Activated CD8-positive, alpha-beta T cell treated with anti-CD3 and anti-CD28 coated beads, Interleukin-2, amount 10 ng/mL, durations not matched to agents 7 days and 5 days (primary cell): ENCODE data around the gene GALNT7. TPM values are rescaled to one million over a fixed set of nuclear protein-coding genes. Genes with fewer than 3 reads are reported as not detected.

Source experiments
- ATAC-seq: fragments of 150-1000 bp; cut with Tn5 transposase; one replicate; pipeline ENCODE4 v1.10.0; 2021; ENCODE audit warnings: moderate library complexity
- CTCF ChIA-PET: fragments of 350-600 bp; sonication (Branson Sonifier 250); formaldehyde crosslinking; loops from one replicate; lab custom pipeline; 2021; ENCODE audit warnings: antibody characterized with exemption; lab: Charles Lee
- POLR2A ChIA-PET: fragments of 350-600 bp; sonication (Branson Sonifier 250); formaldehyde crosslinking; loops from one replicate; lab custom pipeline; 2021; ENCODE audit warnings: antibody characterized with exemption; lab: Charles Lee
- DNase-seq: peaks from one replicate; pipeline ENCODE4 v3.0.0-alpha.2; 2020
- H3K27ac Mint-ChIP-seq: one replicate; pipeline ENCODE4 v1.8.0; 2021; ENCODE audit warnings: mild to moderate bottlenecking, mixed read lengths
- H3K27me3 Mint-ChIP-seq: one replicate; pipeline ENCODE4 v1.8.0; 2021; ENCODE audit warnings: low read depth, mixed read lengths
- H3K36me3 Mint-ChIP-seq: one replicate; pipeline ENCODE4 v1.8.0; 2021; ENCODE audit warnings: low read depth, mixed read lengths
- H3K4me1 Mint-ChIP-seq: one replicate; pipeline ENCODE4 v1.8.0; 2021; ENCODE audit warnings: low read depth, mixed read lengths
- H3K4me3 Mint-ChIP-seq: one replicate; pipeline ENCODE4 v1.8.0; 2021; ENCODE audit warnings: mild to moderate bottlenecking, mixed read lengths
- H3K9me3 Mint-ChIP-seq: one replicate; pipeline ENCODE4 v1.8.0; 2022; ENCODE audit warnings: mixed read lengths; ENCODE audit not compliant: insufficient read depth
- microRNA-seq: library from miRNA; unstranded; fragments of <30 nt; microRNA quantifications from one replicate; pipeline ENCODE4 v1.2.0, GENCODE V29; 2022
- total RNA-seq, 2 experiments: library from RNA; stranded (reverse); gene quantifications; one replicate each; pipeline ENCODE4 v1.2.3, GENCODE V29; 2021

Gene GALNT7
- total RNA-seq, 2 experiments from 2014 or later = 16.2 to 16.7 TPM

DNA sequence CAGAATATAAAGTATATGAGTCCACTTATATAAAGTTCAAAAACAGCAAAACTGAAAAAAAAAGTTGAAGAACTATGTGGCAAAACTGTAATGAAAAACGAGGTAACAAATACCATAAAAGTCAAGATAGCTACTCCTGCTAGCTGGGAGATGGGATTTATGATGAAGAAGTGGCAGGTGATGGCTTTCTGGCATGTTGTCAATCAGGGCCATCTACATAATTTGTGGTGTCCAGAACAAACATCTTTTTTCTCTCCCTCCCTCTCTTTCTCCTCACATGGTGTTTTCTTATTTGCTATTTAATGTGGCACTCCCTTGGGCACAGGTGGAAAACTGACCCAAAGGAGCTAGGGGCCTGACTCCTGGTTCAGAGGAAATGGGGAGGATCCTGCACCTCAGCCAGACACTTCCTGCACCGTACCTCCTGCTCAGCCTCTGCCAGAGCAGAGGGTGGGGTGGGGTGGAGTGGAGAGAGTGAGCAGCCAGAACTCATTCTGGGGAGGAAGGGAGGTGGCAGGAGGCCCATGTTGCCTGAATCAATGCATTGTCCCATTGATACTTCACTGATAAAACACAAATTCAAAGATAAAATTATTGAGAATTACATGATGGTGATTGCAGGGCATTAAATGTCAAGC is 196.9 kb downstream of the GALNT7 start:
- peaks cover 11% of the 10 kb centered on the region for H3K36me3 Mint-ChIP-seq
- ChIA-PET POLR2A (interaction anchor here (0.6 to 1.5 kb wide), 2 partner anchors 32 to 35 kb away, joined by 3 to 13 read pairs; partner anchors contain the start of gene HMGB2), CTCF (interaction anchor here (0.9 to 1.5 kb wide), 3 partner anchors 24 to 64 kb away, joined by 3 read pairs; no protein-coding TSS in a partner anchor)
- H3K4me1 Mint-ChIP-seq = peaks cover 33% of the 10 kb centered on the region
- no peaks in the 10 kb centered on the region for H3K9me3 Mint-ChIP-seq
- H3K27ac Mint-ChIP-seq = no peak overlapping the region
- DNase-seq (peak; percentile 46), ATAC-seq (no peak)
- H3K4me3 Mint-ChIP-seq = peak overlapping the region; percentile 6
- no peaks in the 10 kb centered on the region for H3K27me3 Mint-ChIP-seq

GRCh38 chr4:173367285-173367684 is 198.7 kb downstream of the GALNT7 start:
- Mint-ChIP-seq H3K4me3 (peak overlapping the region; percentile 100), H3K4me1 (peaks cover 31% of the 10 kb centered on the region), H3K27ac (peak overlapping the region; percentile 35), H3K36me3 (peaks cover 15% of the 10 kb centered on the region), H3K9me3 (no peaks in the 10 kb centered on the region), H3K27me3 (no peaks in the 10 kb centered on the region)
- CTCF ChIA-PET = interaction anchor here (1.1 to 5.8 kb wide), 5 partner anchors 19 to 354 kb away, joined by 3 to 48 read pairs (median 4); partner anchors contain the start of gene HMGB2
- POLR2A ChIA-PET = interaction anchor here (0.5 to 9.4 kb wide), 2 partner anchors 33 to 129 kb away, joined by 4 to 329 read pairs; partner anchors contain the start of gene HMGB2
- no peak for ATAC-seq
- no peak for DNase-seq

GRCh38 chr4:173367946-173368345 is 199.3 kb downstream of the GALNT7 start:
- H3K27me3 Mint-ChIP-seq = no peaks in the 10 kb centered on the region
- H3K4me1 Mint-ChIP-seq = peaks cover 34% of the 10 kb centered on the region
- POLR2A ChIA-PET = interaction anchor here (0.5 to 9.4 kb wide), 2 partner anchors 34 to 128 kb away, joined by 4 to 329 read pairs; partner anchors contain the start of gene HMGB2
- peak overlapping the region; percentile 100 for H3K4me3 Mint-ChIP-seq
- ATAC-seq (no peak), DNase-seq (no peak)
- peak overlapping the region; percentile 20 for H3K27ac Mint-ChIP-seq
- CTCF ChIA-PET = interaction anchor here (1.1 to 5.8 kb wide), 5 partner anchors 20 to 354 kb away, joined by 3 to 48 read pairs (median 4); partner anchors contain the start of gene HMGB2
- no peaks in the 10 kb centered on the region for H3K9me3 Mint-ChIP-seq
- peaks cover 16% of the 10 kb centered on the region for H3K36me3 Mint-ChIP-seq

- ChIA-PET CTCF (interaction anchor here (1.3 to 5.8 kb wide), 6 partner anchors 8 to 69 kb away, joined by 3 to 48 read pairs (median 7); partner anchors contain the start of gene HMGB2), POLR2A (interaction anchor here (0.9 to 9.4 kb wide), 5 partner anchors 23 to 201 kb away, joined by 3 to 329 read pairs (median 4); partner anchors contain the start of genes GALNT7 and HMGB2)
- DNase-seq = peak; percentile 74
- no peaks in the 10 kb centered on the region for H3K9me3 Mint-ChIP-seq
- no peaks in the 10 kb centered on the region for H3K27me3 Mint-ChIP-seq
- peak overlapping the region; percentile 100 for H3K4me3 Mint-ChIP-seq
- peak overlapping the region; percentile 96 for H3K27ac Mint-ChIP-seq
- ATAC-seq = peak; percentile 31
- H3K4me1 Mint-ChIP-seq = peaks cover 39% of the 10 kb centered on the region
- H3K36me3 Mint-ChIP-seq = peaks cover 23% of the 10 kb centered on the region
Measured at GRCh38 chr4:173370130-173370476, 201.5 kb downstream of the GALNT7 start.

- H3K4me1 Mint-ChIP-seq = peaks cover 33% of the 10 kb centered on the region
- H3K27ac Mint-ChIP-seq = peak within 1 kb of the TSS; percentile 96
- ChIA-PET CTCF (interaction anchor here (1.3 to 5.8 kb wide), 8 partner anchors 26 to 124 kb away, joined by 3 to 48 read pairs (median 8); partner anchors contain the start of gene HMGB2), POLR2A (interaction anchor here (0.9 to 9.4 kb wide), 4 partner anchors 14 to 42 kb away, joined by 3 to 329 read pairs (median 6); partner anchors contain the start of gene HMGB2)
- peak within 1 kb of the TSS; percentile 100 for H3K4me3 Mint-ChIP-seq
- H3K9me3 Mint-ChIP-seq = no peaks in the 10 kb centered on the region
- peak; percentile 82 for ATAC-seq
- peaks cover 21% of the 10 kb centered on the region for H3K36me3 Mint-ChIP-seq
- peak; percentile 98 for DNase-seq
- no peaks in the 10 kb centered on the region for H3K27me3 Mint-ChIP-seq
Measured at GRCh38 chr4:173370477-173371291, 202.1 kb downstream of the GALNT7 start, which contains the start of gene SAP30. Gene SAP30, plus strand, starts transcription at chr4:173370954. Its CDS starts 229 bp downstream, at chr4:173371183.

GRCh38 chr4:173371292-173372192 is 202.9 kb downstream of the GALNT7 start:
- CTCF ChIA-PET = interaction anchor here (0.8 to 5.8 kb wide), 12 partner anchors 10 to 123 kb away, joined by 3 to 48 read pairs (median 4); partner anchors contain the start of gene HMGB2
- Mint-ChIP-seq H3K4me1 (peaks cover 26% of the 10 kb centered on the region), H3K9me3 (no peaks in the 10 kb centered on the region), H3K27ac (peak overlapping the region; percentile 76), H3K27me3 (no peaks in the 10 kb centered on the region), H3K36me3 (peaks cover 22% of the 10 kb centered on the region), H3K4me3 (peak overlapping the region; percentile 100)
- DNase-seq (peak; percentile 59), ATAC-seq (peak; percentile 27)
- POLR2A ChIA-PET = interaction anchor here (1.0 to 9.4 kb wide), 3 partner anchors 13 to 41 kb away, joined by 3 to 329 read pairs (median 10); partner anchors contain the start of gene HMGB2

Small RNA genes lying within 50 kb of the gene (microRNA-seq; reads per million reads assigned to microRNA genes)
- gene MIR548T = not detected

Other genes with a start within 250 kb of the GALNT7 start
- 100 to 1,000 TPM; 861 to 891 TPM for gene HMGB2, start 165.5 kb downstream of the GALNT7 start, total RNA-seq
- gene SAP30, start 202.1 kb downstream of the GALNT7 start, total RNA-seq = 10 to 100 TPM; 19.7 to 21.0 TPM
- not detected for gene SCRG1, start 230.3 kb downstream of the GALNT7 start, total RNA-seq